GM12874 (cell line): ENCODE data around the gene TAF7.

ENCODE experiments used
- CTCF ChIP-seq: IDR thresholded peaks from 2 replicates; pipeline ENCODE4 v1.5.1; 2011; ENCODE audit warnings: low read depth, mild to moderate bottlenecking, control low read depth, low read length, moderate library complexity; ENCODE audit not compliant: insufficient read depth

Gene TAF7

GRCh38 chr5:141343953-141344463 is 23.4 kb upstream of the TAF7 start:
- no peak for TF ChIP-seq CTCF

- TF ChIP-seq CTCF = peak; percentile 32; the same call in 1 of the 2 replicates
Measured at GRCh38 chr5:141343242-141343952, 22.8 kb upstream of the TAF7 start, which contains the start of gene PCDHGA3. Gene PCDHGA3, plus strand, starts transcription at chr5:141343829. Its CDS starts 205 bp downstream, at chr5:141344034.

GRCh38 chr5:141342773-141343172 is 22.2 kb upstream of the TAF7 start:
- no peak for TF ChIP-seq CTCF

GRCh38 chr5:141338538-141339306 is 18.1 kb upstream of the TAF7 start, which contains the start of gene PCDHGA2:
Gene PCDHGA2, plus strand, starts transcription at chr5:141338760.
- peak; percentile 62 for TF ChIP-seq CTCF

- TF ChIP-seq CTCF = peak; percentile 45; the same call in 1 of the 2 replicates
Measured at GRCh38 chr5:141330299-141331080, 9.9 kb upstream of the TAF7 start, which contains the start of gene PCDHGA1. Gene PCDHGA1, plus strand, starts transcription at chr5:141330514.

GRCh38 chr5:141328231-141328630 is 7.6 kb upstream of the TAF7 start:
- no peak for TF ChIP-seq CTCF
